Activated T-helper 1 cell treated with anti-CD3 and anti-CD28 coated beads, Interleukin-12 subunit alpha, Interleukin-12 subunit beta, Interleukin-2, Interleukin-4 antibody, amounts not matched to agents 30 ng/mL and 10 ng/mL and 1 ng/mL, durations not matched to agents 14 hours and 24 hours and 36 hours (primary cell): Measurements from ENCODE around the gene RASA3. TPM values are rescaled to one million over a fixed set of nuclear protein-coding genes. Genes with fewer than 3 reads are reported as not detected.
A peak's percentile ranks its signal among the peaks of the same experiment; 100 is the strongest.

Experiments
- DNase-seq: peaks from one replicate; pipeline ENCODE4 v3.0.0; 2021; ENCODE audit warnings: low spot score
- H3K27ac Mint-ChIP-seq: one replicate; pipeline ENCODE4 v1.8.0; 2021; ENCODE audit warnings: mild to moderate bottlenecking, mixed read lengths
- H3K27me3 Mint-ChIP-seq: one replicate; pipeline ENCODE4 v1.8.0; 2022; ENCODE audit warnings: mild to moderate bottlenecking, moderate library complexity, mixed read lengths; ENCODE audit not compliant: insufficient read depth
- H3K36me3 Mint-ChIP-seq: one replicate; pipeline ENCODE4 v1.8.0; 2021; ENCODE audit warnings: low read depth, mixed read lengths
- H3K4me1 Mint-ChIP-seq: one replicate; pipeline ENCODE4 v1.8.0; 2021; ENCODE audit warnings: low read depth, mixed read lengths
- H3K4me3 Mint-ChIP-seq: one replicate; pipeline ENCODE4 v1.8.0; 2021; ENCODE audit warnings: mild to moderate bottlenecking, moderate library complexity, mixed read lengths
- H3K9me3 Mint-ChIP-seq: one replicate; pipeline ENCODE4 v1.8.0; 2021; ENCODE audit warnings: mixed read lengths
- intact Hi-C: fragments of 100-400 bp; cut with micrococcal nuclease; formaldehyde crosslinking; loops from one replicate; pipeline ENCODE4 v1.15.1; 2024
- total RNA-seq: library from RNA; stranded (reverse); gene quantifications from 2 replicates; pipeline ENCODE4 v1.2.3, GENCODE V29; 2022

The RASA3 gene
- total RNA-seq, 1 donor from 2014 or later, result 23.5 TPM

- peaks cover 43% of the 10 kb centered on the region for H3K4me1 Mint-ChIP-seq
- intact Hi-C loops, result no loop called here
- H3K27me3 Mint-ChIP-seq, result no peaks in the 10 kb centered on the region
- no peak overlapping the region for H3K4me3 Mint-ChIP-seq
- H3K27ac Mint-ChIP-seq, result peak overlapping the region; percentile 58
- no peak for DNase-seq
- peaks cover 6% of the 10 kb centered on the region for H3K9me3 Mint-ChIP-seq
- peaks cover 38% of the 10 kb centered on the region for H3K36me3 Mint-ChIP-seq
Observed at GRCh38 chr13:114069376-114070097, 62.9 kb downstream of the RASA3 start.

- H3K4me3 Mint-ChIP-seq, result peak overlapping the region; percentile 73
- H3K36me3 Mint-ChIP-seq, result peaks cover 33% of the 10 kb centered on the region
- H3K27ac Mint-ChIP-seq, result peak overlapping the region; percentile 88
- H3K27me3 Mint-ChIP-seq, result no peaks in the 10 kb centered on the region
- H3K9me3 Mint-ChIP-seq, result peaks cover 6% of the 10 kb centered on the region
- intact Hi-C loops, result no loop called here
- peaks cover 50% of the 10 kb centered on the region for H3K4me1 Mint-ChIP-seq
- no peak for DNase-seq
Observed at GRCh38 chr13:114068656-114069318, 63.6 kb downstream of the RASA3 start.

DNA sequence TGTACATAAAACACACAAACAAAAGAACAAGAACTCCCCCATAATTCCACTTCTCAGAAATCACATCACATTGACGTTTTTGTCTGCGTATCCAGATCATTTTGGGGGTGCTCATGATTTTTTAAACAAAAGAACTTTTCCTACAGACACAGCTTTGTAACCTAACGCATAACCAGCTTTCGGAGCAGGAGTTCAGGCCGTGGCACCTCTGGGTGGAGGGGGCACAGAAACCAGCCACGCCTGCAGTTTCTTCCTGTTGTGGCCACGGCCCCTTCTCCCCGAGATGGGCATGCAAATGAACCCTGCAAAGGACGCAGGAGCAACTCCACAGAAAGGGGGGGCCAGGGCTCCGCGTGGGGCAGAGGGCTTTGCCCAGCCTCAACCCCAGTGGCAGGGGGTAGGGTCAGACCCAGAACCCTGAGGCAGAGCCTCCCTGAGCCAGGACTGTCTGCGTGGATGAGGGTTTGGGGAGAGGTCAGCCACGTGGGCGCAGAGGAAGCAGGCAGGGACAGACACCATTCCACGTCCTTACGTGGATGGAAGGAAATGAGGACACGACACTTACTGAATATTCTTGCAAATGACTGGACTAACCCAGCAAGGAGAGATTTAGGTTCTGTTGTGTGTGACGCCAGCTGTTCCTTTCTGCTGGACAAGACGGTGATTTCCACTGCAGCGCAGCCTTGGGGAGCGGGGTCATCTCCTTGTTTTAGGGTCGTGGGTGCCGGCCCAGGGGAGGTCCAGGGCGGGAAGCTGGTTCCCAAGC, 64.4 kb downstream of the RASA3 start:
- Mint-ChIP-seq H3K36me3 (peaks cover 29% of the 10 kb centered on the region), H3K4me1 (peaks cover 51% of the 10 kb centered on the region), H3K27ac (peak overlapping the region; percentile 88), H3K4me3 (peak overlapping the region; percentile 73), H3K27me3 (no peaks in the 10 kb centered on the region), H3K9me3 (peaks cover 6% of the 10 kb centered on the region)
- intact Hi-C loops, result loop anchor here (1.0 to 2.0 kb wide), 7 partner anchors 19 to 251 kb away; partner anchors contain the start of gene CDC16
- no peak for DNase-seq

GRCh38 chr13:114067381-114067885, 65.0 kb downstream of the RASA3 start:
- H3K36me3 Mint-ChIP-seq, result peaks cover 23% of the 10 kb centered on the region
- peak overlapping the region; percentile 88 for H3K27ac Mint-ChIP-seq
- H3K4me3 Mint-ChIP-seq, result peak overlapping the region; percentile 73
- peaks cover 6% of the 10 kb centered on the region for H3K9me3 Mint-ChIP-seq
- DNase-seq, result no peak
- intact Hi-C loops, result loop anchor here (1.0 to 2.0 kb wide), 7 partner anchors 18 to 251 kb away; partner anchors contain the start of gene CDC16
- H3K27me3 Mint-ChIP-seq, result no peaks in the 10 kb centered on the region
- H3K4me1 Mint-ChIP-seq, result peaks cover 51% of the 10 kb centered on the region

DNA sequence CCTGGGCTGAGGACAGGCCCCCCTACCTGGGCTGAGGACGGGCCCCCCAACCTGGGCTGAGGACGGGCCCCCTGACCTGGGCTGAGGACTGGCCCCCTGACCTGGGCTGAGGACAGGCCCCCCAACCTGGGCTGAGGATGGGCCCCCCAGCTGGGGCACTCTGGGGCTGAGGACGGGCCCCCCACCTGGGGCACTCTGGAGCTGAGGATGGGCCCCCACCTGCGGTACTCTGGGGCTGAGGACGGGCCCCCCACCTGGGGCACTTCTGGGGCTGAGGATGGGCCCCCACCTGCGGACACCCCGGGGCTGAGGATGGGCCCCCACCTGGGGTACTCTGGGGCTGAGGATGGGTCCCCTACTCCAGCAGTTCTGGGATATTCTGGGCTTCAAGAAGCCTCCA, 65.5 kb downstream of the RASA3 start:
- H3K4me3 Mint-ChIP-seq, result peak overlapping the region; percentile 73
- peaks cover 51% of the 10 kb centered on the region for H3K4me1 Mint-ChIP-seq
- H3K9me3 Mint-ChIP-seq, result peaks cover 6% of the 10 kb centered on the region

DNA sequence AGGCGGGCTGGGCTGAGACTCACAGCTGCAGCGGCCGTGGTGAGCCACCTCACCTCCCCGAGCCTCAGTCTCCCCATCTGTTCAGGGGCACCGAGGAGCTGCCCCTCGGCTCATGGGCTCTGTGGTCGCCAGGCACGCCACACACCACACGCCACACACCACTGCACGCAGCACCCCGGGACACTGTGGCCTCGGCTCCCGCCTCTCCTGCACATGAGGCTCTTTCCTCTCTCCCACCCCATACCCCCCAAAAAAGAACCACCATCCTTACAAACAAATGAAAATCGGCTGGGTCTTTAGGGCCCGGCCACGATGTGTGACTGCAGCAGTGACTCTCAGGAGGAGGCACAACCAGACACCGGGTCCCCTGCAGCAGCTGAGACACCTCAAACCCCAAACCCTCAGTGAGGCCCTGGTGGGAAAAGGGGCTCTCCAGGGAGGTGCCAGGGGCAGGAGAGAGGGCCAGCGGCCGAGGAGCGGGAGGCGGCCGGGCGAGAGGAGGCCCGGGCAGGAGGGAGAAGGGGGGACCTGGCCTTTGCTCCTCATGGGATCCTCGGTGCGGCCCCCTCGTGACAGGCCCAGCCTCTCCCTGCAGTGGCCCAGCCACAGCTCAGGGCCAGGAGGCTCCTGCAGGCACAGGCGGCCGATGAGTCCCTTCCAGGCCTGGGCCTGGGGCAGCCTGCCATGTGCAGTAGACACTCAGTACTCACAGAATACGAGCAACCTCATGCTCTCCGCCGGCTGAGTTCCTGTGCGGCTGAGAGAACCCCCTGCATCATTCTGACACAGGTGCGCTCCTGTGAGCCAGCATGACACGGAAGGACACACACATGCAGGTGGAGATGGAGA, 66.3 kb downstream of the RASA3 start:
- Mint-ChIP-seq H3K4me1 (peaks cover 51% of the 10 kb centered on the region), H3K27ac (peak overlapping the region; percentile 91), H3K9me3 (peaks cover 2% of the 10 kb centered on the region), H3K27me3 (no peaks in the 10 kb centered on the region), H3K36me3 (peaks cover 13% of the 10 kb centered on the region), H3K4me3 (peak overlapping the region; percentile 72)
- intact Hi-C loops, result loop anchor here (1.0 to 2.0 kb wide), 4 partner anchors 82 to 249 kb away; partner anchors contain the start of gene CDC16
- no peak for DNase-seq

More for the DNA sequence above, 65.5 kb downstream of the RASA3 start:
- H3K36me3 Mint-ChIP-seq, result peaks cover 18% of the 10 kb centered on the region
- DNase-seq, result no peak
- no peaks in the 10 kb centered on the region for H3K27me3 Mint-ChIP-seq
- intact Hi-C loops, result loop anchor here (1.0 to 2.0 kb wide), 8 partner anchors 18 to 250 kb away; partner anchors contain the start of gene CDC16
- H3K27ac Mint-ChIP-seq, result peak overlapping the region; percentile 88

- peak overlapping the region; percentile 72 for H3K4me3 Mint-ChIP-seq
- no peaks in the 10 kb centered on the region for H3K9me3 Mint-ChIP-seq
- H3K27me3 Mint-ChIP-seq, result no peaks in the 10 kb centered on the region
- peaks cover 51% of the 10 kb centered on the region for H3K4me1 Mint-ChIP-seq
- intact Hi-C loops, result loop anchor here (1.0 kb wide), 1 partner anchor 83 kb away; no protein-coding TSS in a partner anchor
- H3K27ac Mint-ChIP-seq, result peak overlapping the region; percentile 91
- DNase-seq, result peak; percentile 58
- H3K36me3 Mint-ChIP-seq, result peaks cover 10% of the 10 kb centered on the region
Observed at GRCh38 chr13:114065141-114065925, 67.1 kb downstream of the RASA3 start.

DNA sequence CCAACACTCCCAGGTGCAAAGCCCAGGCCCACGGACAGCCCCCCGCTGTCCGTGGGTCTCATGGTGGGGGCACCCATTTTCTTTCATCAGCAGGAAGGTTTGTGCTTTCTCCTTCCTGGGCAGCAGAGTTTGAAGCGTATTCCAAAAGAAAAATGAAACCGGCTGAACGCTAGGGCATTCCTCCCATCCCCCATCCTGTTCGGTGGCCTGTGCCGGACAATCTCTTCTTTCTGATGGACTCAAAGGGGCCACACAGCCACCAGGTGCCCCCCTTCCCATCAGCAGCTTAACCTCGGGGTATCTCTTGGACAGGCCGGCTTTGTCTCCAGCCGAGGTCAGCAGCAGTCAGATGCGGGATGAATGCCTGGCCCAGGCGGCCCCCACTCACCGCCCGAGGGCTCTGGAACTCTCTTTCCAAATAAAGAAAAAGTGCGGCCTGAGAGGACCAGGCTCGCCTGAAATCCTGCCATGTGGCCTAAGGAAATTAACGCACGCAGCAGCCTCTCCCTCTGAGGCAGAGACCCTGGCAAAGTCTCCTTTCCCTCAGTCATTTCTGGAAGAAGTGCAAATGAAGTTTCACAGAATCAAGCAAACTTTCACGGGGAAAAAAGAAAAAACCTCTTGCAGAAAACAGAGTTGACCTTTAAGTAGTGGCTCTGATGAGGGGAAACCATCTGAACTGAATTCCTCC, 67.8 kb downstream of the RASA3 start:
- Mint-ChIP-seq H3K4me3 (peak overlapping the region; percentile 72), H3K36me3 (peaks cover 16% of the 10 kb centered on the region), H3K27ac (peak overlapping the region; percentile 91), H3K27me3 (no peaks in the 10 kb centered on the region), H3K4me1 (peaks cover 51% of the 10 kb centered on the region), H3K9me3 (no peaks in the 10 kb centered on the region)
- DNase-seq, result no peak
- intact Hi-C loops, result loop anchor here (1.0 kb wide), 1 partner anchor 84 kb away; no protein-coding TSS in a partner anchor

DNA sequence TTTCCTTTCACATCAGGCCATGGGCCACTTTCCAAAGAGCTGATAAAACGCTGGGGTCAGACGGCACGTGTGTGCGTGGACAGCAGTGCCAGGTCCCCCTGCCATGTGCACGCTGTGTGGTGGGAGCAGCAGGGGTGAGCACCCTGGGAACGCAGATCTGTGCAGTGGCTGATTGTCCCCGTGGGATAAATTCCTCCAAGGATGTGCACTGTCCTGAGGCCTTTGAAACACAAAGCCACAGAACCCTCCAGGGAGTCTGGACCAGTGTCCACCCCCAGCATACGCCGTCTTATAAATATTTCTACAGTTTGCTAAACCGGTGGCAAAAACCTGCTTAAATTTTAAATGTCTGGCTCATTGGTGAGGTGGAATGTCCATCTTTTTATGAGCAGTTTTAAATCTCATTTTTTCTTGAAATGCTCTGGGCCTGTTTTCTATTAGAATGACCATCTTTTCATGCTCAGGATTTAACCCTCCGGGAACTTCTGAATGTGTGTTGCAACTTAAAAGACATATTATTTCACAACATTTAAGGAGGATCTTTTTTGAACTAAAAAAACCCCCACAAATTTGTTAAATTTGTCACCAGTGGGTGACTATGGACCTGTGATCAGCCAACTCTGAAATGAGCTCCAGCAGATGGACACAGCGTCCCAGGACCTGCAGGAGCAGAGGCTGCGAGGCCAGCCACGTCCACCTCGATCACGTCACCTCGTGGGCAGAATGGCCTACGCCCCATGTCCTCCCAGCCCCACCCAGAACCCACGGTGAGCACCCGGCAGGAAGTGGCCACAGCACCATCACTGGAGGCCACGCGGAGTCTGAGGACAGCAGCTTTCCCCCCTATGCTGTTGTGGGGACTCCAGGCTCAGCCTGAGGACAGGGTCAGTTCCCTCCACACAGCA, 68.6 kb downstream of the RASA3 start:
- Mint-ChIP-seq H3K27me3 (no peaks in the 10 kb centered on the region), H3K36me3 (peaks cover 16% of the 10 kb centered on the region), H3K4me1 (peaks cover 47% of the 10 kb centered on the region), H3K9me3 (no peaks in the 10 kb centered on the region), H3K27ac (peak overlapping the region; percentile 91), H3K4me3 (peak overlapping the region; percentile 72)
- no peak for DNase-seq
- intact Hi-C loops, result no loop called here

- Mint-ChIP-seq H3K9me3 (no peaks in the 10 kb centered on the region), H3K27ac (no peak overlapping the region), H3K36me3 (peaks cover 13% of the 10 kb centered on the region), H3K27me3 (no peaks in the 10 kb centered on the region), H3K4me1 (peaks cover 36% of the 10 kb centered on the region), H3K4me3 (no peak overlapping the region)
- no peak for DNase-seq
- intact Hi-C loops, result no loop called here
Observed at GRCh38 chr13:114062754-114063153, 69.7 kb downstream of the RASA3 start.
